Measurements from ENCODE around the gene PLSCR5. TPM values are rescaled to one million over a fixed set of nuclear protein-coding genes. Genes with fewer than 3 reads are reported as not detected.
A peak's percentile ranks its signal among the peaks of the same experiment; 100 is the strongest.

Gene PLSCR5
- polyA plus RNA-seq, 1 donor (not counting 4 experiments of a cell fraction or from before 2014, with no cell fraction given): not detected

DNA sequence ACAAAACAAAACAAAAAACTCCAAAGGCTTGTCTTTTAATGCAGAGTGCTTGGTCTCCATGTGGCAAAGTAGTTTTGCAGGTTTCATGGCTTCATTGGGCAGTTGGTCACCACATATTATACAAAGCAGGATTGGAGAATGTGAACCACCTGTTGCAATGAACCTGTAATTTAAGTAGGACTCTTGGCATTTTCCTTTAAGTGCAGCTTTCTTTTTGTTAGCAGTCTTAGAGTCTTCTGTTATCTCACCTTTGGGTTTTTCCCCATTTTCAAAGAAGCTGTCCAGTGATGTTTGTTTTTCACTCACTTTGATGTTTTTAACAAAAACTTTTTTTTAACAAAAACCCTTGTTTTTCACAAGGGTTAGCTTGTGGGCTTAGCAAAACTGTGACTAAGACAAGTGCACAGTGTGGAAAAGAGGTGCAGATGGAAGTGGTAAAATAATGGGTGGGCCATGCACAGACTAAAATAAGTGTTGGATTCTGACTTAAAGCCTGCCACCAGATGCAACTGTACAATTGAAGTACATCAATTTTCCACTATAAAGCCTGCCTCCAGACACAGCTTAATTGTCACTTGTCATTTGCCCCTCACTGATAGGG, 57.8 kb downstream of the PLSCR5 start:
- H3K36me3 ChIP-seq (ENCODE audit: control insufficient read depth in 2 of 2, extremely low read depth in 1 of 2, insufficient read depth in 2 of 2, low read length in 2 of 2): no peaks in the 10 kb centered on the region
- H2AFZ ChIP-seq (ENCODE audit: control insufficient read depth, low read length): no peak overlapping the region
- H3K9ac ChIP-seq (ENCODE audit: control insufficient read depth, extremely low read depth, insufficient read depth, low read length): no peak overlapping the region
- peak overlapping the region; percentile 6 for H3K4me2 ChIP-seq (ENCODE audit: control insufficient read depth, extremely low read depth, insufficient read depth, low read depth, low read length)
- dilution Hi-C loops (cut with MboI; ENCODE audit: extremely low pct_ligation_motif_present, low sequenced_read_pairs): no loop called here
- DNase-seq (ENCODE audit: low read depth, low spot score): no peak
- H3K4me1 ChIP-seq (ENCODE audit: control insufficient read depth, extremely low read depth, insufficient read depth, low read length): peaks cover 42% of the 10 kb centered on the region
- no peaks in the 10 kb centered on the region for H3K9me1 ChIP-seq (ENCODE audit: control insufficient read depth, extremely low read depth, insufficient read depth, low read length)
- peaks cover 32% of the 10 kb centered on the region for H3K79me2 ChIP-seq (ENCODE audit: control insufficient read depth, insufficient read depth, low read length)
- no peak overlapping the region for H3K4me3 ChIP-seq (ENCODE audit: control insufficient read depth in 2 of 3, extremely low read depth in 1 of 3, insufficient read depth in 2 of 3, low read depth in 1 of 3, low read length in 3 of 3)
- H4K20me1 ChIP-seq (ENCODE audit: control insufficient read depth, extremely low read depth, insufficient read depth, low read length): no peaks in the 10 kb centered on the region
- no peak for FAIRE-seq
- H3K27me3 ChIP-seq (ENCODE audit: control insufficient read depth, extremely low read depth, insufficient read depth, low read length): no peaks in the 10 kb centered on the region
- H3K27ac ChIP-seq (ENCODE audit: control insufficient read depth, insufficient read depth, low read length): no peak overlapping the region
- TF ChIP-seq EZH2 (IDR thresholded peaks at IDR 0.05; ENCODE audit: low read length): no peak
- TF ChIP-seq, protein P1, sequence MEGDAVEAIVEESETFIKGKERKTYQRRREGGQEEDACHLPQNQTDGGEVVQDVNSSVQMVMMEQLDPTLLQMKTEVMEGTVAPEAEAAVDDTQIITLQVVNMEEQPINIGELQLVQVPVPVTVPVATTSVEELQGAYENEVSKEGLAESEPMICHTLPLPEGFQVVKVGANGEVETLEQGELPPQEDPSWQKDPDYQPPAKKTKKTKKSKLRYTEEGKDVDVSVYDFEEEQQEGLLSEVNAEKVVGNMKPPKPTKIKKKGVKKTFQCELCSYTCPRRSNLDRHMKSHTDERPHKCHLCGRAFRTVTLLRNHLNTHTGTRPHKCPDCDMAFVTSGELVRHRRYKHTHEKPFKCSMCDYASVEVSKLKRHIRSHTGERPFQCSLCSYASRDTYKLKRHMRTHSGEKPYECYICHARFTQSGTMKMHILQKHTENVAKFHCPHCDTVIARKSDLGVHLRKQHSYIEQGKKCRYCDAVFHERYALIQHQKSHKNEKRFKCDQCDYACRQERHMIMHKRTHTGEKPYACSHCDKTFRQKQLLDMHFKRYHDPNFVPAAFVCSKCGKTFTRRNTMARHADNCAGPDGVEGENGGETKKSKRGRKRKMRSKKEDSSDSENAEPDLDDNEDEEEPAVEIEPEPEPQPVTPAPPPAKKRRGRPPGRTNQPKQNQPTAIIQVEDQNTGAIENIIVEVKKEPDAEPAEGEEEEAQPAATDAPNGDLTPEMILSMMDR (optimal IDR thresholded peaks at IDR 0.05 in 1 of 3, IDR thresholded peaks at IDR 0.05 in 1 of 3, conservative IDR thresholded peaks at IDR 0.05 in 1 of 3; ENCODE audit: extremely low read depth in 1 of 3, insufficient read depth in 2 of 3, low read length in 3 of 3): no peak
- no peaks in the 10 kb centered on the region for H3K9me3 ChIP-seq (ENCODE audit: control insufficient read depth, low read depth, low read length)

DNA sequence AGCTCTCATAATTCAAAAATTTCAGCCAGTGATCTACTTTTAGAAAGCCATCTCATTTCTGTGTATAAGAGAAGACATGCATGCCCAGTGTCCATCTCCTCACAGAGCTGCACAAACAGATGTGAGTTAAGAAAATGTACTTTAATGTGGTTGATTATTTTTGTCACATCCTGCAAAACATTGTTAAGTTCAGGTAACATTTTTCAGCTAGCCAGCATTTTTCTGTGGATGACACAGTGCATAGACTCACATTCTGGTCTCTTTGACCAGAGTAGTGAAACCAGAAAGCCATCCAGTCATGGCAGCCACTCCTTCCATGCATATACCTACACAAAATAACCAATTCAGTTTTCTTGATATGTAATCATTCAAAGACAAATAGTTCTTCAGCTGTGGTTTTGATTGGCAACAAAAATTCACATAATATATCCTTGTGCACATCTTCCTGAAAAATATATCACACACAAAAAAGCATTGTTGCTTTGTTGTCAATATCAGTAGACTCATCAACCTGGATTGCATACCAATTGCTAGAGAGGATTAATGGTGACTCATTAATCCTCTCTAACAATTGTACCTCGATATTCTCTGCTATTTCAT, 58.7 kb downstream of the PLSCR5 start:
- Histone ChIP-seq H3K27me3 (ENCODE audit: control insufficient read depth, extremely low read depth, insufficient read depth, low read length) (no peaks in the 10 kb centered on the region), H3K36me3 (ENCODE audit: control insufficient read depth in 2 of 2, extremely low read depth in 1 of 2, insufficient read depth in 2 of 2, low read length in 2 of 2) (no peaks in the 10 kb centered on the region), H3K9me1 (ENCODE audit: control insufficient read depth, extremely low read depth, insufficient read depth, low read length) (no peaks in the 10 kb centered on the region), H3K4me1 (ENCODE audit: control insufficient read depth, extremely low read depth, insufficient read depth, low read length) (peaks cover 38% of the 10 kb centered on the region), H2AFZ (ENCODE audit: control insufficient read depth, low read length) (no peak overlapping the region), H3K79me2 (ENCODE audit: control insufficient read depth, insufficient read depth, low read length) (peaks cover 40% of the 10 kb centered on the region), H3K27ac (ENCODE audit: control insufficient read depth, insufficient read depth, low read length) (peak overlapping the region; percentile 47), H4K20me1 (ENCODE audit: control insufficient read depth, extremely low read depth, insufficient read depth, low read length) (no peaks in the 10 kb centered on the region), H3K9me3 (ENCODE audit: control insufficient read depth, low read depth, low read length) (no peaks in the 10 kb centered on the region), H3K4me3 (ENCODE audit: control insufficient read depth in 2 of 3, extremely low read depth in 1 of 3, insufficient read depth in 2 of 3, low read depth in 1 of 3, low read length in 3 of 3) (no peak overlapping the region), H3K9ac (ENCODE audit: control insufficient read depth, extremely low read depth, insufficient read depth, low read length) (no peak overlapping the region), H3K4me2 (ENCODE audit: control insufficient read depth, extremely low read depth, insufficient read depth, low read depth, low read length) (peak overlapping the region; percentile 32)
- TF ChIP-seq, protein P1 (optimal IDR thresholded peaks at IDR 0.05 in 1 of 3, IDR thresholded peaks at IDR 0.05 in 1 of 3, conservative IDR thresholded peaks at IDR 0.05 in 1 of 3; ENCODE audit: extremely low read depth in 1 of 3, insufficient read depth in 2 of 3, low read length in 3 of 3): no peak
- TF ChIP-seq EZH2 (IDR thresholded peaks at IDR 0.05; ENCODE audit: low read length): no peak
- no peak for DNase-seq (ENCODE audit: low read depth, low spot score)
- dilution Hi-C loops (cut with MboI; ENCODE audit: extremely low pct_ligation_motif_present, low sequenced_read_pairs): no loop called here
- FAIRE-seq: peak; percentile 41

All from keratinocyte (primary cell).